ENCODE results near the gene BAHD1.

Gene BAHD1

DNA sequence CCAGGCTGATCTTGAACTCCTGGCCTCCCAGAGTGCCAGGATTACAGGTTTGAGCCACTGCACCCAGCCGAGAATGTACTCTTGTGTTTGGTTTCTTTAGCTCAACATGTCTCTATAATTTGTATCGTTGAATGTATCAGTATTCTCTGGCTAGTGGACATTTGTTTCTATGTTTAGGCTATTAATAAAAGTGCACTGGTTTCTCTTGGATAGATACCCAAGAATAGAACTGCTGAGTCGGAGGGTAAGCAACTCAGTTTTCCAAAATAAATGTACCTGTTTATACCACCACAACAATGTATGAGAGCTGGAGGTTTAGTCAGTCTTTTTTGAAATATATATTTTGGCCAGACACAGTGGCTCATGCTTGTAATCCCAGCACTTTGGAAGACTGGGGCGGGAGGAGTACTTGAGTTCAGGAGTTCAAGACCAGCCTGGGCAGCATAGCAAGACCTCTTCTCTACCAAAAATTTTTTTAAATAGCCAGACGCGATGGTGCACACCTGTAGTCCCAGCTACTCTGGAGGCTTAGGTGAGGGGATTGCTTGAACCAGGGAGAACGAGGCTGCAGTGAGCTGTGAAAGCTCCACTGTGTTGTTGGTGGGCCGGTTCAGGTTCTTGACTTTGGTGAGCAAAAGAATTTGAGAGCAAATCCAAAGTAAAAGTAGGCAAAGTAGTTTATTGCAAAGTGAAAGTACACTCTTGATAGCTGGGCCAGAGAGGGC, 42.9 kb upstream of the BAHD1 start:
- no peak for ATAC-seq
- TF ChIP-seq RARB (CRISPR knock-in tag; IDR thresholded peaks at IDR 0.05) (no peak), ESRRG (CRISPR knock-in tag; IDR thresholded peaks at IDR 0.05) (no peak), ZFP3 (CRISPR knock-in tag; IDR thresholded peaks at IDR 0.05) (no peak), ZNF8 (CRISPR knock-in tag; IDR thresholded peaks at IDR 0.05) (no peak), CSRNP3 (CRISPR knock-in tag; IDR thresholded peaks at IDR 0.05) (no peak), BACH2 (CRISPR knock-in tag; IDR thresholded peaks at IDR 0.05; ENCODE audit: borderline replicate concordance) (no peak), TCF4 (CRISPR knock-in tag; IDR thresholded peaks at IDR 0.05; ENCODE audit: borderline replicate concordance) (no peak)
- TF ChIP-seq, protein P1, sequence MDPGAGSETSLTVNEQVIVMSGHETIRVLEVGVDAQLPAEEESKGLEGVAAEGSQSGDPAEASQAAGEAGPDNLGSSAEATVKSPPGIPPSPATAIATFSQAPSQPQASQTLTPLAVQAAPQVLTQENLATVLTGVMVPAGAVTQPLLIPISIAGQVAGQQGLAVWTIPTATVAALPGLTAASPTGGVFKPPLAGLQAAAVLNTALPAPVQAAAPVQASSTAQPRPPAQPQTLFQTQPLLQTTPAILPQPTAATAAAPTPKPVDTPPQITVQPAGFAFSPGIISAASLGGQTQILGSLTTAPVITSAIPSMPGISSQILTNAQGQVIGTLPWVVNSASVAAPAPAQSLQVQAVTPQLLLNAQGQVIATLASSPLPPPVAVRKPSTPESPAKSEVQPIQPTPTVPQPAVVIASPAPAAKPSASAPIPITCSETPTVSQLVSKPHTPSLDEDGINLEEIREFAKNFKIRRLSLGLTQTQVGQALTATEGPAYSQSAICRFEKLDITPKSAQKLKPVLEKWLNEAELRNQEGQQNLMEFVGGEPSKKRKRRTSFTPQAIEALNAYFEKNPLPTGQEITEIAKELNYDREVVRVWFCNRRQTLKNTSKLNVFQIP (CRISPR knock-in tag; IDR thresholded peaks at IDR 0.05; ENCODE audit: borderline replicate concordance, low read depth) = no peak

DNA sequence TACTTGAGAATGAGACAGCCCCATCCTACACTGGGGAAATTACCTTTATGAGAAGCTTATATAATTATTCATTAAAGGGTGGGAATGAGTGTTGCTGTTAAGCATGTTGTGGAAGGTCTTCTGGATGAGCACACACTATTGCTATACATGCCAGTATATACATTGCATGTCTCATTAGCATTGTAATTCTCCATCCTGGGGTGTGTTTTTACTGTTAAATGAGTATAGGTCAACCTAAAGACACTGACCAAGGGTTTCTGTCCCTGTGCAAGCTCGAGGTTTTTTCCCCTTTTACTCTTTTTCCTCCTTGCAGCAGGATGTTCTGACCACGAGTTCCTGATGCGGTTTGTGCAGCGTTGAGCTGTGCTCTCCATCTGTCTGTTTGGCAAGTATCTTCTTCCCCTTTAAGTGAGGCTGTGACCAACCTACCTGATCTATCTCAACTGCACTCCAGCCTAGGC, 42.3 kb upstream of the BAHD1 start:
- ATAC-seq = no peak
- no peak for TF ChIP-seq ISL1 (CRISPR knock-in tag; IDR thresholded peaks at IDR 0.05)
- TF ChIP-seq ZFP3 (CRISPR knock-in tag; IDR thresholded peaks at IDR 0.05) = no peak
- TF ChIP-seq PPARA (CRISPR knock-in tag; IDR thresholded peaks at IDR 0.05; ENCODE audit: borderline replicate concordance) = no peak
- no peak for TF ChIP-seq TOX (CRISPR knock-in tag; IDR thresholded peaks at IDR 0.05; ENCODE audit: borderline replicate concordance)
- TF ChIP-seq OSR1 (CRISPR knock-in tag; IDR thresholded peaks at IDR 0.05) = no peak
- TF ChIP-seq BACH2 (CRISPR knock-in tag; IDR thresholded peaks at IDR 0.05; ENCODE audit: borderline replicate concordance) = no peak
- TF ChIP-seq ZFP30 (CRISPR knock-in tag; IDR thresholded peaks at IDR 0.05) = no peak
- TF ChIP-seq CREB5 (CRISPR knock-in tag; IDR thresholded peaks at IDR 0.05; ENCODE audit: low read depth) = no peak
- no peak for TF ChIP-seq ZNF8 (CRISPR knock-in tag; IDR thresholded peaks at IDR 0.05)
- TF ChIP-seq ARNTL (CRISPR knock-in tag; IDR thresholded peaks at IDR 0.05; ENCODE audit: borderline replicate concordance, low read depth) = no peak
- no peak for TF ChIP-seq ZNF565 (CRISPR knock-in tag; conservative IDR thresholded peaks at IDR 0.05; ENCODE audit: low read depth)
- no peak for TF ChIP-seq TSHZ2 (CRISPR knock-in tag; IDR thresholded peaks at IDR 0.05)
- no peak for TF ChIP-seq ZC3H10 (CRISPR knock-in tag; IDR thresholded peaks at IDR 0.05)
- TF ChIP-seq ESRRG (CRISPR knock-in tag; IDR thresholded peaks at IDR 0.05) = no peak
- TF ChIP-seq SNAI2 (CRISPR knock-in tag; IDR thresholded peaks at IDR 0.05) = no peak
- no peak for TF ChIP-seq CSDC2 (CRISPR knock-in tag; IDR thresholded peaks at IDR 0.05)
- TF ChIP-seq RARB (CRISPR knock-in tag; IDR thresholded peaks at IDR 0.05) = no peak
- TF ChIP-seq, protein P1 (CRISPR knock-in tag; IDR thresholded peaks at IDR 0.05; ENCODE audit: borderline replicate concordance, low read depth) = no peak
- TF ChIP-seq CSRNP3 (CRISPR knock-in tag; IDR thresholded peaks at IDR 0.05) = no peak

Data from SK-N-SH treated with all-trans-retinoic acid at 6 μM for 48 hours (cell line).